Stimulated activated naive CD8-positive, alpha-beta T cell treated with anti-CD3 and anti-CD28 coated beads, Interleukin-15, Interleukin-2, amounts not matched to agents 100 U/mL and 50 U/mL, for 24 hours (primary cell): ENCODE measurements around the gene PPEF2.

Source experiments
- ATAC-seq: fragments of 150-1000 bp; cut with Tn5 transposase; one replicate; pipeline ENCODE4 v1.10.0; 2021
- DNase-seq: peaks from one replicate; pipeline ENCODE4 v3.0.0; 2021

Gene PPEF2

GRCh38 chr4:75831856-75832405 lies 70.3 kb downstream of the PPEF2 start:
- no peak for DNase-seq
- no peak for ATAC-seq

DNA sequence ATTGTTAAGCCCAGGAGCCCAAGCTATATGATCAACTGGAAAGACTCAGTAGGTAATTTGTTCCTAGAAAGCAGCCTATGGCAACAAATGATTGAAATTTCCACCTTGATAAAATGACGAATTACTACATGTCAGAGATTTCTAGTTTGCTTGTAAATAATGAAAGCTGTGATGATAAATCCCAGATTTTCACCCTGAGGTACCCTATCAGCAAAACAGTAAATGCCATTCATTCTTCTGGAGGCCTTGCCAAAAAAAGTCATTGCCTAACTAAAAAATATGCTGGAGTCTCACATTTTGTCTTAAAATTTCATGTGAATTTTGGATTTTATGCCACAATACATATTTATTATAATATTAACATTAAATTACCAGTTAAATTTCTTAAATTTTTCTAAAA lies 71.3 kb downstream of the PPEF2 start:
- no peak for ATAC-seq
- no peak for DNase-seq

- DNase-seq: no peak
- no peak for ATAC-seq
These were observed 78.4 kb downstream of the PPEF2 start for GRCh38 chr4:75823812-75824211.

GRCh38 chr4:75822416-75822815 lies 79.8 kb downstream of the PPEF2 start:
- no peak for ATAC-seq
- no peak for DNase-seq

GRCh38 chr4:75821966-75822365 lies 80.3 kb downstream of the PPEF2 start:
- DNase-seq (no peak), ATAC-seq (no peak)

GRCh38 chr4:75821216-75821615 lies 81.0 kb downstream of the PPEF2 start:
- ATAC-seq: no peak
- DNase-seq: no peak

GRCh38 chr4:75820676-75821075 lies 81.6 kb downstream of the PPEF2 start:
- DNase-seq (no peak), ATAC-seq (no peak)

DNA sequence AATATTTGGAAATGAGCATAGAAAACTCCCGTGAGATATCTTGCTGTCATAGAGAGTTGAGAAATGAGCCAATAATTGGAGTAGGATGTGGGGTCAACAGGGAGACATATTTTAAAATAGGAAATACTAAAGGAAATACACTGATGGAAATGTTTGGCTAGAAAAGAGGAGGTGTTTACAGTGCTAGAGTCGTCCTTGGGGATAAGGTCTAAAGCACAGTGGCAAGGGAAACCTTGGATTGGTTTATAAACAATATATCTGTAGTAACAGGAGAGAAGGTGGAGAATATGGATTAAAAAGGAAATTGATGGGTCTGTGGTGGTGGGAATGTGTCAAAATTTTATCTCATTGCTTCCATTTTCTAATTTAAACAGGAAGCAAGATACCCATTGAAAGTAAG lies 82.1 kb downstream of the PPEF2 start:
- DNase-seq: no peak

DNA sequence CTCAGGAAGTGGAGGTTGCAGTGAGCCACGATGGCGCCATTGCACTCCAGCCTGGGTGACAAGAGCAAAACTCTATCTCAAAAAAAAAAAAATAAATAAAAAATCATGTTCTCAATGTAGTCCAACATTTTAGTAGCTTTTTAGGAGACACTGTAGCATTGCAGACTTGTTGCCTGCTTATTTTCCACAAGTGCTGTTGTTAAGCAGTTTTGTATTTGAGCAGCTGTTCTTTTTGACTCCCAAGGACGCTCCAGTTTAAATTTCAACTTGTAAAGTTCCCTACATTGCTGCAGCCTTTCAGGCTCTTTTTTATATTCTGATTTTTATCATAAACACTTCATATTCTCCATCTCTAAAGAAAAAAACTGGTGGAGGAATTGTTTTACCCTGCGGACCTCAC lies 83.1 kb downstream of the PPEF2 start:
- no peak for ATAC-seq

More for the DNA sequence above, 82.1 kb downstream of the PPEF2 start:
- ATAC-seq: no peak

DNA sequence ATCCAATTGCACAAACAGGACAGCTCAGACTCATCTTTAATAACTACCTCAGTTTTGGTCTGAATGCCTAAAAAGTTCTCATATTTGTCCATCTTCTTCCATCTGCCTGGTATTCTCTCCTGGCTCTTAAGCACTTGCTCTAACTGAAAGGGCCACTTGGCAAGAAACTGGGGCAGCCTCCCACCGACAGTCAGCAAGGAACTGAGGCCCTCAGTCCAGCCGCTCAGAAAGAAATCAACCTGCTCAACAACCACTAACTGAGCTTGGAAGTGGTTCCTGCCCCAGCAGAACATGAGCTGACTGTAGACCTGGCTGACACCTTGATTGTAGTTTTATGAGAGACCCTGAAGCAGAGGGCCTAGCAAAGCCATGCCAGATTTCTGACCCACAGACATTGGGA lies 84.4 kb downstream of the PPEF2 start:
- DNase-seq (no peak), ATAC-seq (no peak)

More for the DNA sequence above, 83.1 kb downstream of the PPEF2 start:
- DNase-seq: no peak
